ENCODE data around the gene NOS1.

DNA sequence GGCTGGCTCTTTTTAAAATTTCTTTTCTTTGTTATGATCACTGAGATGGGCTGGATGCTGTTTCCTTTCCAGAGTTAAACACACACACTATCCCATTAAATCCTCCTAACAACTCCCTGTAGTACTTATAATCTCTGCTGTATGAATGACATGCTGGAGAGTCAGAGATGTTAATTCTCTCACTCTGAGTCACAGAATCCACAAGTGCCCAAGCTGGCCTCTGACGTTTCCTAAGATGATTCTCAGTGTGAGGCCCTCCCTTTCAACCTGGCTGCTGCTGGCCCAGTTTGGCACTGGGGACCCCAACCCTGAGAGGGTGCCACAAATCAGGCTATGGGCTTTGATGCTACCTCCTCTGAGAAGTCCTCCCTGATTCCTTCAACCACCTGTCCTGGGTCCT lies 5.4 kb downstream of the NOS1 start:
- TF ChIP-seq GATA2 (IDR thresholded peaks at IDR 0.05; ENCODE audit: low read depth, low read length) (no peak), GATA3 (IDR thresholded peaks at IDR 0.05; ENCODE audit: low read depth, low read length) (no peak)

Data from SH-SY5Y (cell line).